HG02870 (cell line): ENCODE results near the gene HCFC1R1.

Experiments
- ATAC-seq: cut with Tn5 transposase; IDR thresholded peaks from one replicate; pipeline ENCODE4 v1.9.1; 2021; ENCODE audit warnings: mild to moderate bottlenecking, moderate library complexity; ENCODE audit not compliant: unreplicated experiment

HCFC1R1 gene

GRCh38 chr16:2979669-2980226 is 44.0 kb downstream of the HCFC1R1 start:
- peak; percentile 11 for ATAC-seq

- ATAC-seq, result no peak
Measured at GRCh38 chr16:2977440-2977839, 46.3 kb downstream of the HCFC1R1 start.

GRCh38 chr16:2976673-2977072 is 47.1 kb downstream of the HCFC1R1 start:
- no peak for ATAC-seq

DNA sequence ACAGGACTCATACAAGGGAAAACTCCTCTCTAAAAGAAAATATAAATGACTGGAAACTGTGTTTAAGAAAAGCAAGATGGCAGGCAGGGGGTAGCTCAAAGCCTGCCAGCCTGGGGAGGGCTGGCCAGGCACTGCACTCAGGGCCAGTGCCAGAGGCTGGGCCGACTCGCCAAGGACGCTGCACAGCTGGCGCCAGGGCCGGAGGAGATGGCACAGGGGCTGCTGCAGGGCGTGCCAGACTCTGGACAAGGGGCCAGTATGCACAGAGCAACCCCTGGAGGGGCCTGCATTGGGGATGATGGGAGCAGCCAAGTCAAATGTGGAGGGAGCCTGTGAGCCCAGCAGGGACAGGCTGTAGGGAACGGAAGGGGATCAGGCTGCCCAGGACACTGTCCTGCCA is 47.5 kb downstream of the HCFC1R1 start:
- no peak for ATAC-seq

DNA sequence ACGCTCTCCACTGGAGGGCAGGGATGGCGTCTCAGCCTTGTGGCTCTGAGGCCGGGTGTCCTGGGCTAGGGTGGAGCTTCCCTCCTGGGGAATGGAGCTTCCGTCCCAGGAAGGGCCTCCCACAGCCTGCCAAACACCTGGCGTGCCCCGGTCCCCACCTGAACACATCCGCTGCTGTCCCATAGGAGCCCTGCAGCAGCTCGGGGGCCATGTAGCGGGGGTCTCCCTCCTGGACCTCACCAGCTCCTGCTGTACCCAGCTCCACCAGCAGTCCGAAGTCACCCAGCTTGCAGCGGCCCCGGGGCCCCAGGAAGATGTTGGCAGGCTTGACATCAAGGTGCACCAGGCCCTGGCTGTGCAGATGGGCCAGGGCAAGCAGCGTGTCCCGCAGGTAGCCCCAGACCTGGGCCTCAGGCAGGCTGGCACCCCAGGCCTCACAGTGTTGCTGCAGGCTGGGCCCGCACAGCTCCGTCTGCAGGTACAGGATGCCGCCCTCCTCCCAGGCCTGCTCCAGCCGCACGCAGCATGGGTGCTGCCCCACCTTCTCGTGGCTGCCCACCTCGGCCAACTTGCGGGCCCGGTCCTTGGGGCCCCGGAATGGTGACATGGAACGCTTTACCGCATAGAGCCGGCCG is 48.5 kb downstream of the HCFC1R1 start:
- ATAC-seq, result no peak

- no peak for ATAC-seq
Measured at GRCh38 chr16:2974319-2975056, 49.3 kb downstream of the HCFC1R1 start.

DNA sequence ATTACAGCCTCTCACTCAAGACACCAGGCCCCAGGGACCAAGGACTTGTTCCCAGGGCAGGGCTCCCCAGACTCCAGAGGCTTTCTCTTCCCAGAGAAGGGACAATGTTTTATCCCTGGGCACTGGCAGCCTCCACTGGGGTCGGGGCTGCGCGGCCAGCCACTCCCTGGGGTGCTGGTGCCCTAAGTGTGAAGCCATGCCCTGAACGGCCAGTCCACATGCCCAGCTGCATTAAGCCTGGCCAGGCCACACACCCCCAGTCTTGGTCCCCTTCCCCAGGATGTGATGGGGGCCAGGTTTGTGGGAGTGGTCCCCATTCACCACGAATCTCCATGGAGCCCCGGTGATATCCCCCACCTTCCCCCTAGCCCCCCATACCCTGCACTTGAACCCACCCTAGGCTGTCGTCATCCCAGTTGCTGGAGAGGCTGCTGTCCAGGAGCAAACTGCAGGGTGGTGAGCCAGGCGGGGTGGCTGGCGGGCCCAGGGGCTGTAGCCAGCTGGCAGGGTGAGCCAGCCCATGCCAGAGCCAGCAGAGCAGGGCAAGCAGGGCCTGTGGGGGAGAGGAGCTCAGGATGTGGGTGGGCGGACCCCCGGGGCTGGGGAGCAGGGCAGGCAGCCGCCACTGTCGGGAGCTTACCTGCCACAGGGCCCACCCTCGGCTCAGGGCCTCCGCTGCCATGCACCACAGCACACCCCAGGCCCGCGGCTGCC is 50.0 kb downstream of the HCFC1R1 start:
- no peak for ATAC-seq

- ATAC-seq, result no peak
Measured at GRCh38 chr16:2973093-2973492, 50.6 kb downstream of the HCFC1R1 start.
